IMR-90 (cell line): ENCODE measurements around the gene RAB25. TPM values are rescaled to one million over a fixed set of nuclear protein-coding genes. Genes with fewer than 3 reads are reported as not detected.

Experiments
- ATAC-seq: fragments of 200-7000 bp; cut with Tn5 transposase; 2 replicates; pipeline ENCODE4 v1.9.1; 2020; ENCODE audit warnings: low read depth, mild to moderate bottlenecking, moderate library complexity
- BruUV-seq: library from RNA; stranded (reverse); fragments of 400-500 nt; replicated peaks from 2 replicates; lab custom pipeline; 2021; lab: Mats Ljungman, UMichigan
- CTCF ChIA-PET: fragments of 300-600 bp; formaldehyde crosslinking; extraction: SDS; loops from one replicate; lab custom pipeline; 2021; ENCODE audit warnings: antibody characterized with exemption; lab: Yijun Ruan, JAX
- POLR2A ChIA-PET: fragments of 300-600 bp; sonication (Branson Sonifier 250); formaldehyde crosslinking; loops from one replicate; lab custom pipeline; 2022; ENCODE audit warnings: antibody characterized with exemption; ENCODE audit not compliant: unreplicated experiment; lab: Charles Lee
- DNase-seq: peaks from one replicate; pipeline ENCODE4 v3.0.0; 2013
- H2AFZ ChIP-seq: replicated peaks from 2 replicates; pipeline ENCODE3; 2013; ENCODE audit warnings: low read length, mild to moderate bottlenecking; ENCODE audit not compliant: poor library complexity
- H2AK5ac ChIP-seq: 2 replicates; pipeline ENCODE4 v1.6.1; 2013; ENCODE audit warnings: low read depth, low read length, inconsistent platforms
- H2AK9ac ChIP-seq: replicated peaks from 2 replicates; pipeline ENCODE3; 2013; ENCODE audit warnings: mild to moderate bottlenecking, low read depth, low read length, moderate library complexity; ENCODE audit not compliant: poor library complexity
- H2BK120ac ChIP-seq: 2 replicates; pipeline ENCODE4 v1.6.1; 2013; ENCODE audit warnings: low read depth, low read length, inconsistent platforms
- H2BK15ac ChIP-seq: 3 replicates; pipeline ENCODE4 v1.6.1; 2013; ENCODE audit warnings: low read depth, low read length, inconsistent platforms
- H2BK20ac ChIP-seq: 2 replicates; pipeline ENCODE4 v1.6.1; 2013; ENCODE audit warnings: low read depth, mild to moderate bottlenecking, inconsistent platforms, low read length, moderate library complexity
- H2BK5ac ChIP-seq: 2 replicates; pipeline ENCODE4 v1.6.1; 2013; ENCODE audit warnings: mild to moderate bottlenecking, low read depth, low read length, inconsistent platforms; ENCODE audit not compliant: poor library complexity, severe bottlenecking
- H3K14ac ChIP-seq: replicated peaks from 2 replicates; pipeline ENCODE4 v1.6.1; 2013; ENCODE audit warnings: low read depth, low read length, inconsistent platforms
- H3K18ac ChIP-seq: 2 replicates; pipeline ENCODE4 v1.6.1; 2013; ENCODE audit warnings: low read depth, low read length, control low read depth
- H3K23ac ChIP-seq: 2 replicates; pipeline ENCODE4 v1.6.1; 2013; ENCODE audit warnings: low read depth, low read length, inconsistent platforms
- H3K27ac ChIP-seq: 2 replicates; pipeline ENCODE4 v1.5.1; 2013; ENCODE audit warnings: mild to moderate bottlenecking, control low read depth, low read length; ENCODE audit not compliant: insufficient read depth
- H3K27me3 ChIP-seq: 2 replicates; pipeline ENCODE4 v1.6.1; 2013; ENCODE audit warnings: low read length; ENCODE audit not compliant: control insufficient read depth, insufficient read depth
- H3K36me3 ChIP-seq: 2 replicates; pipeline ENCODE4 v1.6.1; 2013; ENCODE audit warnings: low read length, mixed read lengths; ENCODE audit not compliant: control insufficient read depth, insufficient read depth
- H3K4ac ChIP-seq: 2 replicates; pipeline ENCODE4 v1.6.1; 2013; ENCODE audit warnings: low read depth, low read length, inconsistent platforms
- H3K4me1 ChIP-seq: 2 replicates; pipeline ENCODE4 v1.6.1; 2013; ENCODE audit warnings: low read length, mixed read lengths; ENCODE audit not compliant: control insufficient read depth, insufficient read depth
- H3K4me2 ChIP-seq: 2 replicates; pipeline ENCODE4 v1.6.1; 2013; ENCODE audit warnings: low read depth, mild to moderate bottlenecking, control low read depth, low read length, moderate library complexity
- H3K4me3 ChIP-seq: 2 replicates; pipeline ENCODE4 v1.5.1; 2013; ENCODE audit warnings: low read depth, mild to moderate bottlenecking, control low read depth, low read length, moderate library complexity; ENCODE audit not compliant: insufficient read depth
- H3K56ac ChIP-seq: 2 replicates; pipeline ENCODE4 v1.6.1; 2013; ENCODE audit warnings: low read length, inconsistent platforms; ENCODE audit not compliant: insufficient read depth; ENCODE audit errors: extremely low read depth
- H3K79me1 ChIP-seq, 2 experiments: 2 replicates each; pipeline ENCODE4 v1.6.1; 2013; ENCODE audit warnings: low read length in 2 of 2, inconsistent platforms in 1 of 2, low read depth in 1 of 2
- H3K9ac ChIP-seq: 2 replicates; pipeline ENCODE4 v1.6.1; 2013; ENCODE audit warnings: low read depth, low read length, control low read depth
- H3K9me1 ChIP-seq: 2 replicates; pipeline ENCODE4 v1.6.1; 2013; ENCODE audit warnings: low read length, inconsistent platforms; ENCODE audit not compliant: insufficient read depth
- H3K9me3 ChIP-seq: 2 replicates; pipeline ENCODE4 v1.6.1; 2013; ENCODE audit warnings: low read length; ENCODE audit not compliant: control insufficient read depth, insufficient read depth
- H4K20me1 ChIP-seq: 2 replicates; pipeline ENCODE4 v1.6.1; 2013; ENCODE audit warnings: low read length, inconsistent platforms; ENCODE audit not compliant: insufficient read depth
- H4K5ac ChIP-seq: 2 replicates; pipeline ENCODE4 v1.6.1; 2013; ENCODE audit warnings: mild to moderate bottlenecking, low read depth, low read length, control low read depth
- H4K8ac ChIP-seq, 2 experiments: 2 replicates each; pipeline ENCODE4 v1.6.1; 2013; ENCODE audit warnings: low read depth in 2 of 2, low read length in 2 of 2, control low read depth in 1 of 2, inconsistent platforms in 1 of 2
- H4K91ac ChIP-seq: 2 replicates; pipeline ENCODE4 v1.6.1; 2013; ENCODE audit warnings: low read depth, low read length, inconsistent platforms; ENCODE audit not compliant: insufficient read depth
- BHLHE40 ChIP-seq: fragments of 150-350 bp; IDR thresholded peaks from 2 replicates; pipeline ENCODE4 v1.6.1; 2016; ENCODE audit warnings: mild to moderate bottlenecking, low read depth, low read length
- CTCF ChIP-seq: conservative IDR thresholded peaks from 2 replicates; pipeline ENCODE4 v1.5.1; 2012; ENCODE audit warnings: mild to moderate bottlenecking, low read depth, low read length, improper control_type of control experiment
- FOS ChIP-seq: fragments of 150-350 bp; IDR thresholded peaks from 2 replicates; pipeline ENCODE4 v1.6.1; 2016; ENCODE audit warnings: low read depth, low read length
- MAZ ChIP-seq: IDR thresholded peaks from 2 replicates; pipeline ENCODE4 v1.6.1; 2012; ENCODE audit warnings: low read depth, mild to moderate bottlenecking, low read length, improper control_type of control experiment, moderate library complexity, borderline replicate concordance
- MXI1 ChIP-seq: IDR thresholded peaks from 2 replicates; pipeline ENCODE4 v1.6.1; 2012; ENCODE audit warnings: low read depth, mild to moderate bottlenecking, low read length, moderate library complexity, borderline replicate concordance
- NFE2L2 ChIP-seq: fragments of 150-350 bp; IDR thresholded peaks from 2 replicates; pipeline ENCODE4 v1.6.1; 2016; ENCODE audit warnings: low read depth, mild to moderate bottlenecking, low read length
- RAD21 ChIP-seq: IDR thresholded peaks from 2 replicates; pipeline ENCODE4 v1.6.1; 2012; ENCODE audit warnings: low read length, improper control_type of control experiment
- WGBS, 2 experiments: methylation state at CpG; one replicate each; pipeline versions ENCODE4 v1.1.5 to v1.1.7; 2013; ENCODE audit warnings: missing lambda C conversion rate in 2 of 2; ENCODE audit not compliant: insufficient read length in 1 of 2; ENCODE audit errors: extremely low coverage in 2 of 2; 5-methylcytosine and 5-hydroxymethylcytosine counted together
- dilution Hi-C: fragments of 300-500 bp; cut with HindIII; formaldehyde crosslinking; loops from one replicate; pipeline ENCODE4 v1.14.3; 2018; ENCODE audit warnings: low sequenced_read_pairs; ENCODE audit not compliant: unreplicated experiment
- in situ Hi-C: fragments of 300-500 bp; cut with MboI; formaldehyde crosslinking; loops from 3 replicates; pipeline ENCODE4 v1.14.3; 2019; ENCODE audit warnings: low sequenced_read_pairs, inconsistent platforms, mixed read lengths
- intact Hi-C: fragments of 100-400 bp; cut with micrococcal nuclease; formaldehyde crosslinking; loops from 2 replicates; pipeline ENCODE4 v1.10.0; 2022
- polyA plus RNA-seq, 3 experiments: library from polyadenylated mRNA; depleted of rRNA; stranded (reverse); fragments of >200 nt; gene quantifications; 2 replicates each; pipeline ENCODE4 v1.2.3, GENCODE V29; 2012; ENCODE audit warnings: low replicate concordance in 1 of 3
- total RNA-seq: library from RNA; depleted of rRNA; stranded (reverse); fragments of >200 nt; gene quantifications from 2 replicates; pipeline ENCODE4 v1.2.3, GENCODE V29; 2012

Gene RAB25
- total and polyA plus RNA-seq, 2 of the 4 experiments (the other 2 are of a cell fraction), result not detected

GRCh38 chr1:156083800-156084790, 23.1 kb downstream of the RAB25 start:
- Histone ChIP-seq H3K27ac (no peak overlapping the region), H2AFZ (no peak overlapping the region), H3K18ac (no peak overlapping the region), H3K4me2 (peak overlapping the region; percentile 30; the same call in 1 of the 2 replicates), H2BK120ac (no peak overlapping the region), H3K4ac (no peak overlapping the region), H4K20me1 (peaks cover 7% of the 10 kb centered on the region), H3K14ac (no peak overlapping the region), H3K79me1 (peaks cover 15 to 72% of the 10 kb centered on the region in 2 experiments), H3K27me3 (no peaks in the 10 kb centered on the region), H3K9me1 (no peaks in the 10 kb centered on the region), H3K56ac (no peak overlapping the region), H4K5ac (no peak overlapping the region), H3K36me3 (no peaks in the 10 kb centered on the region), H3K9me3 (no peaks in the 10 kb centered on the region), H3K9ac (no peak overlapping the region), H2BK20ac (no peak overlapping the region), H2BK5ac (no peak overlapping the region), H2AK5ac (no peak overlapping the region), H2BK15ac (no peak overlapping the region), H4K8ac (peak overlapping the region in 1 of 2 experiments; percentile 36; a peak in 1 of 4 replicates), H3K4me3 (peak overlapping the region; percentile 71), H4K91ac (no peak overlapping the region), H2AK9ac (no peak overlapping the region), H3K4me1 (peaks cover 11% of the 10 kb centered on the region), H3K23ac (peak overlapping the region; percentile 48; the same call in 1 of the 2 replicates)
- ChIA-PET CTCF (no interaction called here), POLR2A (interaction anchor here (0.5 to 0.6 kb wide), 2 partner anchors 141 to 1802 kb away, joined by 4 to 9 read pairs; no protein-coding TSS in a partner anchor)
- DNase-seq, result no peak
- in situ Hi-C loops (no loop called here), intact Hi-C loops (no loop called here), dilution Hi-C loops (no loop called here)
- TF ChIP-seq BHLHE40 (no peak), MAZ (no peak), RAD21 (no peak), NFE2L2 (no peak), MXI1 (no peak), CTCF (no peak), FOS (no peak)
- no TSS peak for BruUV-seq
- WGBS, 2 experiments, result 29% methylated on average over 1 of the region's 7 CpGs; no CpG with 5 or more reads in 1 of the 2 experiments
- no peak for ATAC-seq
